ENCODE results near the gene SLC8A1.

- TF ChIP-seq CTCF (conservative IDR thresholded peaks at IDR 0.05; ENCODE audit: low read depth, low read length) (no peak), EZH2 (IDR thresholded peaks at IDR 0.05; ENCODE audit: borderline replicate concordance, low read depth, low read length, poor library complexity, severe bottlenecking) (no peak)
Measured at GRCh38 chr2:40210344-40210967, 241.4 kb downstream of the SLC8A1 start.
